NCI-H1930 (cell line): Measurements from ENCODE around the gene PPP2R3A.

ENCODE experiments used
- DNase-seq, 2 experiments: peaks; one replicate each; lab custom pipeline; 2025; lab: John Stamatoyannopoulos, UW

PPP2R3A gene

DNA sequence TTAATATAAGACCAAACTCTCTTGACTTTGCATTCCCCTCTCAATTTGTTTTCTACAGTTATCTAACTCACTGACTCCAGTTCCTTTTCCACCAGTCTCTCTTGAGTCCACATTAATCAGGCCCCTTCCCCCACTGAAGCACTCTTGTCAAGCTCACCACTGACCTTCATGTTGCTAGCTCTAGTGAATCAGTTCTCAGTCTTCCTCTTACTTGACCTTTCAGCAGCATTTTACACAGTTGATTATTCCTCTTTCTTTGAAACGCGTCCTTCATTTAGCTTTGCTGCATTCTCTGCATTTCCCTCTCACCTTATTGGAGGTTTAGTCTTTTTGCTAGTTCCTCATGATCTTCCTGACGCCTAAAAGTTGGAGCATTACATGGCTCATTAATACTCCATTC, 8.3 kb downstream of the PPP2R3A start:
- no peak for DNase-seq

DNA sequence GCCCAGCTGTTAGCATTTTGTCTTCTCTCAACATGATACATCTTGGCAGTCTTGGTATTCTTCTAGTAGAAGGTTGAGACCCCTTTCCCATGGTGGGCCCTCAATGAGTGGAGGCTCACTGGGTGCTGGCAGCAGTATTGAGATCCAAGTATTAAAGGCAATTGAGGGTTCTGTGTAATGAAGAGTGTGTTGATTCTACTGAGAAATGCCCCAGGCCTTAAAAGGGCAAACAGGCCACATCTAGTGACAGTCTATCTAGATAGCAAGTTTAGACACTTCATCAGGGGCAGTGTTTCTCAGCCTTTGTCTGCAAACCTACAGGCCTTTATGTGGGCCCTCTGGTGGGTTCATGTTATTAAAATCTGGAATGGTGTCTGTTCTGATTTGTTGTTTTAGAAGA, 9.5 kb downstream of the PPP2R3A start:
- no peak for DNase-seq

DNA sequence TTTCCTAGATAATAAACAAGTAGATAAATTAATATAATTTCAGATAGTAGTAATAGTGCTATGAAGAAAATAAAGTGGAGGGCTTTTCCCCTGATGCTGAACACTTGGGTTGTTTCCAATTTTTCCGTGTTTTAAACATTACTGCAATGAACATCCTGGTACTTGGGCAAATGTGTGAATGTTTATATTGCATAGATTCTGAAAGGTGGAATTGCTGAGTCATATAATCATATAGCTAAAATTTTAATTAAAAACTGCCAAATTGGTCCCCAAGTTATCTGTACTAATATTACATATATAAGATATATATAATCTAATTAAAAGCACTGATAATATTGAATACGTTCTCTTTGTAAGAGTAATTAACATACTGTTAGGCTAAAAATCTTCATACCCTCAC, 10.0 kb downstream of the PPP2R3A start:
- DNase-seq: no peak

DNA sequence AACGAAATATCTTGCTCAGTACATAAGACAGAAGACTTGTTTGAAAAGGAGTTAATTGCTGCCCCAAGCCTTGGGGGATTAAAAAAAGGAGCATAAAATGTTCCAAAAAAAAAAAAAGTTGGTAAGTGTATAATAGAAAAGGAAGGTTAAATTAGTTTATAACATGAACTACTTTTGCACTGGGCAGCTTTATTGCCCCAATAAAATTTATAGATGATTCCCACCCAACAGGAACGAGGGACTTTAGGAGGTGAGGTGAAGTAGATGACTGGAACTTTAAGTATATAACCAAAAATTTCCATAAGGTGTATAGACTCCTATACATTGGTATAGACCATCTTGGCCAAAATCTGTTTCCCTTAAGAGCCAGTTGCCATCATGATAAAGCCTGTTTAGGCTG, 14.8 kb downstream of the PPP2R3A start:
- DNase-seq: no peak

DNA sequence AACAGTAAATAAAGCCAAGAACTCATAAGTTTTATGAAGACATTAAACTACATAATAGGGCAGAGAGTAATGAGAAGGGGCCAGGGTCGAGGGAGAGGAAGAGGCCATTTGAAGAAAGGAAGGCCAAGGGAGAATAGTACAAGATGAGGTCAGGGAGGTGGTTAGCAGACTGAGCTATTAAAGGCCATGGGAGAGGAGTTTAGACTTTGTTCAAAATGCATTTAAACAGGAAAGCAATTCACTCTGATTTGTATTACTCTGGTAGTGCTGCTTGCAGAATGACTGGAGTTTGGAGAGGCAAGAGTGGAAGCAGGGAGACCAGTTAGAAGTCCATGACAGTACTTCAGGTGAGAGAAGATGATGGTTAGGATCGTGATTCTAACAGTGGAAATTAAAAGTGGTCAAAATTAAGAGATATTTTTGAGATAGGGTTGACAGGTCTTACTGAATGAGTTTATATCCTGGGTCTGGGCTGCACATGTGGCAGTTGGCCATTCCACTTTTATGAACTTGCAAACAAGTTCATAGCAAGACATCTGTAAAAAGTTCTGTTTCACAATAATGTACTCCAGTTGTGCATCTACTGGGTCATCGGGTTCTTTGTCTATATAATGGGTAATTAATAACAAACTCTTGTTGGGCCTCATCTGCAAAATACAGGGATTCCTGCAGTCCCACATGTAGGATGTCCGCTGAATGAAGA, 16.3 kb downstream of the PPP2R3A start:
- no peak for DNase-seq

DNA sequence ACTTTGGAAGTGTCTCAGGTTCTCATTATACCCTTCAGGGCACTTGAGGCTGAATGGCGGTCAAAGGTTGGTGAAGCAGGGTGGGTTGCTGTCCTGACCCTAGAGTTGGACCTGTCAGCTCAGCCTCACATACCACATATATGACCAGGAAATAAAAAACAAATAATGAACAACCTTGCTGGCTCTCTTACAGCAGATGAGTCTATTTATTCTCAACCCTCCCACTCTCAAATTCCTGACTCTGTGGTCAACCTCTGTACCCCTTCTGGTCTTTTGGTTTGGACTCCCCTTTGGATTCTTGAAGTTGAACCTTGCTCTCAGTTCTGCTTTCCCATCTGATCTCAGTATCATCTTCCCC, 16.9 kb downstream of the PPP2R3A start:
- DNase-seq: no peak

DNA sequence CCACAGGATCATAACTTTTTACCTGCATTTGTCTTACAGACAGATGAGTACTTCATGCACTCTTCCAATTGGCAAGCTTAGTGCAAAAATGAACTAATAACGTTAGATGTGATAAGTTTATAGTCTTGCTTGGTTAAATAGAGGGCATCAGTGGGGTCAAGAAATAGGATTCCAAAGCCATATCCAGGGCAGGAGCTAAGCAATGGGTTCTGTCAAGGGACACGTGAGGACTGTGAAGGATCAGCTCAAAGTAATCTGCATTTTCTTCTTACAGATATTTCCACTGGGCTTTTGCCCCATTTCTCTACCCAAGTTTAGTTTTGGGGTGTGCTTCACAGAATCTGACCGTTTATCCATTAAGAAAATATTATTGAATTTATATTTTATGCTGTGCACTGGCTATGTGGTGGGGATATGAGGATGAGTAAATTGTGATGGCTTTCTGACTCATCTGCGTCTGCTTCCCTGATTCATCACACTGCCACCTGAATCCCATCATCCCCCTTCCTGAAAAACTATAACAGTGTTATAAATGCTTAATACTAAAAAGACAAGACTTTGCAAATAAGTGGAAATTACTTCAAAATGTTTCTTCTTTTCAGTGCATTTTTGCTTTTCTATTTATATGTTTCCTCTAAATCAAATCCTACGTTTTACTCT, 17.5 kb downstream of the PPP2R3A start:
- no peak for DNase-seq

DNA sequence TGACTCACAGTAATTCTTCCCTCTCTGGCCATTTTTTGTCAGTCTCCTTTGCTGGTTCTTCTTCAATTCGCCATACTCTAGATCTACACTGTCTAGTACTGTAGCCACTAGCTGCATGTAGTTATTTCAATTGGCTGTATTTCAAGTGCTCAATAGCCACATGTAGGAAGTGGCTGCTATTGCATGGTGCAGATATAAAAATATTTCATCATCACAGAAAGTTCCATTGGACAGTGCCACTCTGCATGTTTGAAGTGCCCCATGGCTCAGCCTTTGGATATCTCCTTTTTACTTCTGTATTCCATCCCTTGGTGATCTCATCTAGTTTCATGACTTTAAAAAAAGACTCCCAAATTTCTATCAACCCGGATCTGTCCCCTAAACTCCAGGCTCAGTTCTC, 22.1 kb downstream of the PPP2R3A start:
- DNase-seq: no peak

DNA sequence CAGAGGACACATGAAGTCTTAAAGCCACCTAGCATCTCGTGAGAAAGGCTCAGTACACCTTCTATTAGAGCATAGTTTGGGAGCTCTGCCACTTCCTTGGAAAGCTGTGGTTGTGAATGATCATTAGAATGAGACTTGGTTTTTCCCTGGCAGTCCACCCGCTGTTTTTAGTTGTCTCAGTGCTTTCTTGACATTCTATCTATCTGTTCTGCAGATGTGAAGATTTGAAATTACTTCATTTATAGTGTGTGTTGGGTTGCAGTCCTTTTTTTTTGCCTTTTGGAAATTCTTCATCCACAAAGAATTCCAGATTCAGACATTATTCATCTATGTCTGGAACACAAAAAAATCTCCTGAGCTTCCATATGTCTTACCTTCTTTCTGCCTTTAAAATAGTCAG, 23.7 kb downstream of the PPP2R3A start:
- no peak for DNase-seq

DNA sequence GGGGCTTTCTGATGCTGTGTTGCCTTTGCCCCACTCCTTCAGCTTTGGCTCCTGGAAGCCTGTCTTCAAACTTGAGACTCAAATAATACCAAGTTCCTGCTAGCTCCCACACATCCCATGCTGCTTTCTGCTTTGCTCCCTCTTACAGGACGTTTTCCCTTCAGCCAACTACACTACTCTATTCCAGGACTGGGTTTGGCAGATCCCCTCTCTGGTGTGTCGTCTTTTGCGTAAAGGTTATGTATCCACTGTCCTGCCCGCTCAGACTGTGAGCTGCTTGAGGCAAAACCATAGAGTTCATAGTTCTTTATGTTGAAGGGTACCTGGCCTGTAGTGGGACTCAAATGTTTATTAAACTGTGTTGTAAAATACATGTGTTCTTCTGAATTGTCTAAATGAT, 25.4 kb downstream of the PPP2R3A start:
- no peak for DNase-seq

DNA sequence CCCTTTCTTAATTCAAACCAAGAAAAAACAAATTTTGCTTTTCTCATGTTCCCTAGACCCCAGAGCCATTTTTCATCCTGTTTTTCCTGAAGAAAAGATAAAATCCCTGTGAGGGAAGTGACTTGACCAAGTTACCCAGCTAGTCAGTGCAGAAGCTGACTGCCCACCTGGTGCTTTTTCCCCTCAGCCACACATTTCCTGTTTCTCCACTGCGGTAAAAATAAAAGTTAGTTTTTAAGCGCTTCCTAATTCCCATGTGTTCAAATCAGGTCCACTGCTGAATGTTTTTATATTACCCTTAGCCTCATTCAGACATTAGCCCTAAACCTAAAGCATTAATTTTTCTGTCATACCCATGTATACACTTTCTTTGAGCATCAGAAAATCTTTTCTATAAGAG, 26.1 kb downstream of the PPP2R3A start:
- no peak for DNase-seq

DNA sequence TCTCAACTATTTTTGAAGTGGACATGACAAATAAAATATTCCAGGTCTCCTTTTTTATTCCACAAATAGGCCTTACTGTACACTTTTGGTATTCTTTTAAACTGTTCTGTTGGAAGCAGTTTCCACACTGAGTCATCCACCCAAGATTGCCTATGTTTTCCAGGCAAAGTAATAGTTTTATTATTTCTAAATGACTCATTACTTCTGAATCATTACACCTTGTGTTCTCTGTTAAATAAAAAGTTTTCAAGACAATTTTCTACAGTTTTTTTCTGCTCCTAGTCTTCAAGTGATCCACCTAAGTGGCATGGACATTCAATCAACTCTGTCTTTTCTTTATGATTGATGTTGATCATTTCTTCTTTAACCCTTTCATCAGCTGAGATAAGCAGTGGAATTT, 26.5 kb downstream of the PPP2R3A start:
- DNase-seq: no peak

DNA sequence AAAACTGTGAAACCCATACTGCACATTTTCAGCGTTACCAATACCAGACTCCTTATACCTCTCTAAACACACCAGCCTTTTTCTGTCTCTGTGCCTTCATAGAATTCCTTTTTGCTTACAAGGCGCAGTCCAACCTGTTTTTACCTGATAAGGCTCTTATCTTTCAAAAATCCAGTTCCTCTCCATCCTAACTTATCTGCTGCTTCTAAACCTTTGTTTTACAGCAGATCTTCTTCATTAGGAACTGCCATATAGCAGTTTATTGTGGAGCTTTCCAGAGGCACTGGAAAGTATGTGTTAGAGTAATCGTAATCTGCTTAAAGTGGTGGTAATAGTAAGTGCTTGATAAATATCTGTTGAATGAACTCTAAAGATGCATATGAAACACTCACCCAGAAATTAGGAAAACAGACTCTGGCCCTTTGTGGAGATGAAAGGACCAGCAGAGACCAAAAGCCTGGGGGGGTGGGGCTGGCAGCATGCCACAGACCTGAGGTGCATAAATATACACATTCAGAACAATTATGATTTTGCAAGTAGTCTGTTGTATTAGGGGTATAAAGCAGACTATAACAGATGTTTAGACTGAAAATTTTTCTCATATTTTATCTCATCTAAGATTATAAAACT, 29.3 kb downstream of the PPP2R3A start:
- DNase-seq: no peak

DNA sequence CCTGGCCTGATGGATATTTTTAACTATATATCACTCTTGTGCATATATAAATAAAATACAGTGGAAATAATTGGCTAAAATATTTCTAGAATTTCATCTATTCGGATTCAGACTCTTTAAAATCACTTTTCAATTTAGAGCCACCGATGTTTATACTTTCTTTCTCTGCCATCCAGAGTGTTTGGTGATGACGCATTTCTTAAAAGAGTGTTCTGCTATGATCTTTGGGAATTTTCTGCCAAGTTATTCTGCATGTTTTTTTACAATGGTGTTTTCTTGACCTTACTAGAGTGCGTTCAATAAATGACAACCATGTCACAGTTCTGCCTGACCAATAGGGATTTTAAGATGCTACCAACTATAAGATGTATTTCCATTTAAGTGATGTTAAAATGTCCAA, 30.2 kb downstream of the PPP2R3A start:
- DNase-seq: no peak

DNA sequence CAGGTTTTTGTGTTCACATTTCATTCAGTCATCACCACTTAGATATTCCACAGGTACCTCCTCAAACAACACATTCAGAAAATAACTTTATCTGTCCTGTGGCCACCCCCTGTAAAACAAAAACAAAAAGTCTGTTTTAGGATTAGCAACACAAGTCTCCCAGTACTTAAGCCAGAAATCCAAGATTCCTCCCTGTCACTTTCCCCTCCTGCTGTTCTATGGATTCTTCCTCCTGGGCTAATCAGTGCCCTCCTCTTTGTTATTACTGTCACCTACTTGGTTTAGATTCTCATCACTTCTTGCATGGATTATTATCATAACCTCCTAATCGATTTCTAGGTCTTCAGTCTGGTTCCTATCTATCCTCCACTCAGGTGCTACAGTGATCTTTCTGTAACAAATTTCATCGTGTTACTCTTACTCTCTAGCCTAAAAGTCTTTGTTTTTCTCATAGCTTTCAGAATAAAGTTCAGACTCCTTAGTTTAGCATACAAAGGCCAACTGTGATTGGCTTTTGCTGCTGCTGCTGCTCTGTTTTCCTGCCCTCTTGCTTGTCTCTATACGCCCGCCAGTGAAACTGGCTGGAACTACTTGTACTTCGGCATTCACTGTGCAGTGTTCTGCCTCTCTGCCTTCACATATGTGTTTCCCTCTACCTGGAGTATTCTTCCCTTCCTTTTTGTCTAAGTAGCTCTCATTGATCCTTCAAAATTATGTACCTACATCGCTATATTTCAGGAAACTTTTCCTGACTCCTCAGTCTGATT, 32.2 kb downstream of the PPP2R3A start:
- no peak for DNase-seq

DNA sequence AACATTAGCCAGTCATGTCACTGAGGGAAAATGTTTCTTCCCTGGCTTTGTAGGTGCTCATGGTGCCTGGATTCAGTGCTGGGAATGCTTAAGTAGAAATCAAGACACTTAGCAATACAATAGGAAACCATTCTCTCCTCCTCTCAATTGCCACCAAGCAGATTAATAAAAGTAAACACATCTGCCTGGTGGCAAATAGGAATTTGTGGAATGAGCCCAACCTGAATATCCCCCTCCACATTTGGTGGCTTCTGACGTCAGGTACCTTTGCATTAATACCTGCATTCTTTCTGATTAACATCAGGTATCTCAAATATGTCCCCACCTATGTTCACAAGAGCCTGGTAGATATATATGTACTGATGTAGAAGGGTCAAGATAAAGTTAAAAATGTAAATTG, 42.7 kb downstream of the PPP2R3A start:
- DNase-seq: no peak

DNA sequence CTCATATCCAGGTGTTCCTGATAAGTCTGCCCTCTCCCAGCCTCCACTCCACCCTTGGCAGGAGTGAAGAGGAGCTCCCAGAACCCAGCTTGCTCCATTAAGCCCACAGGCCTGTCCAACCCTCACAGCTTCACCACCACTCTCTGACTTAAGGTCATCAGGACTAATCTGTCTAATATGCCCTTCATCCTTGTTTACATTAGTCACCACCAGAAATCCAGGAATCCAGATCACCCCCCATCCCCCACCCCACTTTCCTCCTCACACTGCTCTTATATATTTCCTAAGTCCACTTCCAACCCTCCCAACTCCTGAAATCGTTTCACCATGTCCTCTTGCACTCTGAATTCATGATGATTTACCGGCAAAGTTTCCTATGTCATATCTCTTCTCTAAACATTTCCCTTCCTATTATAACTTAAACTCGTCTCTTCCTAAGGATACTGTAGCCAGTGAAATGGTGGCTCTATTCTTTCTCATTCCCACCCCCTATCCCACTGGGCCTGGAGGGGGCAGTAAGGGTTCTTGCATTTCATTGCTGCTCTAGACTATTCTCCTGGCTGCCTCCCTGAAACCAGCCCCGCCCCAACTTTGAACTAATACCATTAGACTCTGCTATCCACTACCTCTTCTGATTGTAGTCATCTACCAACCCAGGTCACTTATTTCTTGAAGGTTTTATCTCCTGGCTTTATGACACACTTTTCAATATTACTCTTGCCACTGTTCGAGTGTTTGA, 43.4 kb downstream of the PPP2R3A start:
- DNase-seq: no peak

DNA sequence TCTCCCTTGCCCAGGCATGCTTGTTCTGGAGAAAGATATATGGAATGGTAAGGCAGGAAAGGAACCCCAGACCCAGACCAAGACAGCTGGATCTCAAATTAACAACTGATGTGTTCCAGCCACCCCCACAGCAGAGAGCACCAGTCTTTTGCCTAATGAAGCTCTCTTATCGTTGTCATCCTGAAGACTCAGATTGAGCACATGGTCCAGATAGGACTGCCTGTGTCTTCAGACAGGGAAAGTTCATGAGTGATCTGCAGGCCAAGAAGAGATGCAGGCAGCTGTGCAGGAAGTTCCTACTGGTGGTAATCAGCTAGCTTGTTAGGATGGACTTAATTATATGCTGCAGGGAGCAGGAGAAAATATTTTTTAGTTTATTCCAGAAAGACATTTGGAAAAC, 53.3 kb downstream of the PPP2R3A start:
- DNase-seq: no peak

DNA sequence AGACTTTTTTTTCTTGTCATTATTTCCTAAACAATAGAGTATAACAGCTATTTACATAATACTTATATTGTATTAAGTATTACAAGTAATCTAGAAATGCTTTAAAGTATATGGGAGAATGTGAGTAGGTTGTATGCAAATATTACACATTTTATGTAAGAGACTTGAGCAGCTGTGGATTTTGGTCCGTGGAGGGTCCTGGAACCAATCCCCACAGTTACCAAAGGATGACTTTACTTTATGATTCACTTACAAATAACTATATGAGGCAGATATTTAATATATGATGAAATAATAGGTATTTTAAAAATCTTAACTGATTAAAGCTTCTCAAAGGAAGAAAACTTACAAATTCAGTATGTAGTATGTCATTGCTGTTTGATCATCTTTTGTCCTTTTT, 56.3 kb downstream of the PPP2R3A start:
- no peak for DNase-seq

DNA sequence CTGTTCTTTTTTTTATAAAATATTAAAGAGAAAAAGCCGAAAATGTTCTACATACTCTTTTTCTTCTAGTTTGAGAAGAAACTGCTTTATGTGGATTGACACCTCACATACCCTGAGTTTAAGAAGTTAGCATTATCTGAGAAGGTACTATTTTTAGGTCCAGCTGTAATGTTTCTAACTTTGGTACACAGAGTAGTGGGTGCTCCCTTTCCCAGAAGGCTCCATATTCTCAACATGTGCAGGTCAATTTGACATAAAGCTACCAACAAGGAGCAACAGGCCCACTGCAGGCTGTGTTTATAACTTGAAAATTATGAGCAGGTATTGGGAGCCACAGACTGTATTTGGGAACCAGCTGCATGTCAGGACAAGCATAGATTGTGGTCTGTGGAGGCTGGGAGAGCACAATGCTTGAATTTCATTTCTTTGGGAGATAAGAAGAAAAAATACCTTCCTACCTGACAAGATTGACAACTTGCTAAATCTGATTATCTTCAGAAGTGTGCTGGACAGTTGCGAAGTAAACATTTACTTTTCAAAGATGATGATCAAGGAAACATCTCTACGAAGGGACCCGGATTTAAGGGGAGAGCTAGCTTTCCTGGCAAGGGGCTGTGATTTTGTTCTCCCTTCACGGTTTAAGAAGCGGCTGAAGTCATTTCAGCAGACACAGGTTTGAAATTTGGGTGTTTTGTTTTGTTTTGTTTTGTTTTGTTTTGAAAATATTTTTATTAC, 57.2 kb downstream of the PPP2R3A start:
- DNase-seq: no peak

DNA sequence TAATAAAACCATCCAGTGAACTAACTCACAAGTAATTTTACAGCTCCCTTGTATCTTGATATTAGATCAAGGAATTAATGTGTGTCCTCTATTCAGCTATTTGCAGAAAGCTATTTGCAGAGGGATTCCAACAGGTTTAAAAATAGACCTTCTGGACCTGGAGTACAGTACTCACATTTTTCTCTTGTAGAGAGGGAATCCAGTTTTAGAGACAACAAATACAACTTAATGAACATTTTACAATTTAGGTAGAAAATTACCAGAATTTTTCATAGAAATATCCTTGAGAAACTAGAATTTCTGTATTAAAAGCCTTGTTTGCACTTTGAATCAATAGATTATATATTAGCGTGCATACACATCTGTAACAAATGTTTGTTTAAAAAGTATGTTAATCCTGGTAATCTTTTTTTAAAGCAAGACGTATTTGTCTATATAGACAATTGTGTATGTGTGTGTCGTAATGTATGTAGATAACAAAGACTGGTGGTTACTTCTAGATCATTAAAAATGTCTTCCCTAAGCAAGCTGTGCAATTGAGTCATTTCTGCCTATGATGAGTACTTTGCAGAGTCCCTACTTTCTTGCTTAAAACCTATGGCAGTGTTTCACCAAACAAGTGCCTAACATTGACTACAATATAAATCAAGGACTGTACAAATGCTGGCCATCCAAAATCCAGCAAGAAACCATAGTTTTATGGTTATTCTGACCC, 57.9 kb downstream of the PPP2R3A start:
- DNase-seq: no peak
